AG10803 (cell line): ENCODE measurements around the gene TBC1D22A.

Source experiments
- DNase-seq: peaks from one replicate; pipeline ENCODE4 v3.0.0; 2010; ENCODE audit warnings: low read depth
- H3K4me3 ChIP-seq: 2 replicates; pipeline ENCODE4 v1.5.1; 2011; ENCODE audit warnings: mild to moderate bottlenecking, low read length, control low read depth
- CTCF ChIP-seq: conservative IDR thresholded peaks from 2 replicates; pipeline ENCODE4 v1.5.1; 2011; ENCODE audit warnings: mild to moderate bottlenecking, low read length, control low read depth, inconsistent platforms

TBC1D22A gene

GRCh38 chr22:46884365-46884764 is 121.9 kb downstream of the TBC1D22A start:
- no peak for TF ChIP-seq CTCF
- H3K4me3 ChIP-seq: no peak overlapping the region
- no peak for DNase-seq

- no peak for DNase-seq
Observed at GRCh38 chr22:46887978-46888377, 125.5 kb downstream of the TBC1D22A start.

GRCh38 chr22:46890819-46891218 is 128.4 kb downstream of the TBC1D22A start:
- DNase-seq: no peak
- H3K4me3 ChIP-seq: no peak overlapping the region
- no peak for TF ChIP-seq CTCF

More at GRCh38 chr22:46887978-46888377, 125.5 kb downstream of the TBC1D22A start:
- no peak for TF ChIP-seq CTCF
- H3K4me3 ChIP-seq: no peak overlapping the region

GRCh38 chr22:46891382-46891951 is 129.0 kb downstream of the TBC1D22A start:
- peak; percentile 4 for DNase-seq
- no peak overlapping the region for H3K4me3 ChIP-seq
- no peak for TF ChIP-seq CTCF

- no peak for TF ChIP-seq CTCF
- no peak for DNase-seq
Observed at GRCh38 chr22:46892866-46893265, 130.4 kb downstream of the TBC1D22A start.

GRCh38 chr22:46893281-46894020 is 131.0 kb downstream of the TBC1D22A start:
- no peak overlapping the region for H3K4me3 ChIP-seq
- DNase-seq: peak; percentile 9
- no peak for TF ChIP-seq CTCF

More at GRCh38 chr22:46892866-46893265, 130.4 kb downstream of the TBC1D22A start:
- H3K4me3 ChIP-seq: no peak overlapping the region
